HS-27A (cell line): ENCODE data around the gene ARL6IP4.

ENCODE experiments used
- DNase-seq: peaks from one replicate; pipeline ENCODE4 v3.0.0-alpha.2; 2012; ENCODE audit warnings: low read depth, missing footprints

Gene ARL6IP4

DNA sequence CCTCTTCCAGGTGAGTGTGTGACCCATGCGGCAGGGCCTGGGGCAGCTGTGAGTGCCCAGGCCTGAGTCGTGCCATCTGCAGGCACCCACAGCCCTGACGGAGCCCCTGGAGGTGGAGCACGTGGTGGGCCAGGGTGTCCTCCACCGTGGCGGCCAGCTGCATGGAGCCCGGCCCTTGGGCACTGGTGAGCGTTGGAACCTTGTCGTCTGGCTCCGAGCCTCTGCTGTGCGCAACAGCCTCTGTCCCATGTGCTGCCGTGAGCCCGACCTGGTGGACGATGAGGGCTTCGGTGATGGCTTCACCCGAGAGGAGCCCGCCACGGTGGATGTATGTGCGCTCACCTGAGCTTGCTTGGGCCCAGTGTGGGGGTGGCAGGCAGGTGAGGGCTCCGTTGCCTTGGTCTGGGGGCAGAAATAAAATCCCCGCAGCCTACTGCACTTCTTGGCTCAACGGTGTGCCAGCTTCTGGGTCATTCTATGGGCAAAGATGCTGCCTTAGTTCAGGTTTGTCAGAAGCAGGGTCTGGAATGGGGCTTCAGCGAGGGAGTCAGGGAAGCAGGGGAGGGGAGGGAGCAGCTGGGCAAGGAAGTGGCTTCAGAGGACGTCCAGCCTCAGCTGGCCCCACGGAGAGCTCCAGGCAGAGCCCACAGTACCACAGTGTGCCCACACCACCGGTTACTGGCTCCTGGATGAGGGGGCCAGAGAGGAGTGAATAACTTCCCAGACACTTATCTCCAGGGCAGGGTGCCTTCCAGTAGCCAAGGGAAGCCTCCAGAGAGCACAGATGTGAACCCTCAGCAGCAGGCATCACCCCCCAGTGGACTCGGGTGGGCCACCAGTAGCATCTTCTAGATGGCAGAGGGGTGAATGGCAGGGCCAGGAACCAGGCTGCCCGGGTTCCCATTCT, 1.2 kb upstream of the ARL6IP4 start:
- DNase-seq, result no peak

DNA sequence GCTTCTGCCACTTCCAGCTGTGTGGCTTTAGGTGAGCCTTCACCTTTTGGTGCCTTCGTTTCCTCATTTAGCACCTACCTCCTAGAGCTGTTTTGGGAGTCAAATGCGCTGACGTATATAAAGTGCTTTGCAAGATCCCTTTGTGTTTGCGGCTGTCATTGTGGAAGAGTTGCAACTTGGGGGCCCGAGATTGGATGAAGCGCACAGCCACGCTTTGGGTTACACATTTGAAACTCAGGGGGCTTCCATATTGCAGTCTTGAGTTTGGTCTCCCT, 636 bp upstream of the ARL6IP4 start:
- no peak for DNase-seq

DNA sequence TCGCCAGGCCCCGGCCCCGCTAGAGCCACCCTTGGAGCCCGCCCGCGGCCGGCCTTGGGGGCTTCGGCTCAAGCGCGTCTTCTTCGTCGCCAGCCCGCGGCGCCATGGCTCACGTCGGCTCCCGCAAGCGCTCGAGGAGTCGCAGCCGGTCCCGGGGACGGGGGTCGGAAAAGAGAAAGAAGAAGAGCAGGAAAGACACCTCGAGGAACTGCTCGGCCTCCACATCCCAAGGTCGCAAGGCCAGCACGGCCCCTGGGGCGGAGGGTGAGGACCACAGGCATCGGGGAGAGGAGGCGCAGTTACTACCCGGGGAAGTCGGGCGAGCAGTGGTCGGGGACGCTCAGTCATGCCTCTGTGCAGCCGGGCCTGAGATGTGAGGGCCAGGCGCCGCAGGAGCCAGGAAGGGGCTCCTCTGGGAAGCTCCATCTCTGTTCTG, 573 bp downstream of the ARL6IP4 start:
- DNase-seq, result no peak

DNA sequence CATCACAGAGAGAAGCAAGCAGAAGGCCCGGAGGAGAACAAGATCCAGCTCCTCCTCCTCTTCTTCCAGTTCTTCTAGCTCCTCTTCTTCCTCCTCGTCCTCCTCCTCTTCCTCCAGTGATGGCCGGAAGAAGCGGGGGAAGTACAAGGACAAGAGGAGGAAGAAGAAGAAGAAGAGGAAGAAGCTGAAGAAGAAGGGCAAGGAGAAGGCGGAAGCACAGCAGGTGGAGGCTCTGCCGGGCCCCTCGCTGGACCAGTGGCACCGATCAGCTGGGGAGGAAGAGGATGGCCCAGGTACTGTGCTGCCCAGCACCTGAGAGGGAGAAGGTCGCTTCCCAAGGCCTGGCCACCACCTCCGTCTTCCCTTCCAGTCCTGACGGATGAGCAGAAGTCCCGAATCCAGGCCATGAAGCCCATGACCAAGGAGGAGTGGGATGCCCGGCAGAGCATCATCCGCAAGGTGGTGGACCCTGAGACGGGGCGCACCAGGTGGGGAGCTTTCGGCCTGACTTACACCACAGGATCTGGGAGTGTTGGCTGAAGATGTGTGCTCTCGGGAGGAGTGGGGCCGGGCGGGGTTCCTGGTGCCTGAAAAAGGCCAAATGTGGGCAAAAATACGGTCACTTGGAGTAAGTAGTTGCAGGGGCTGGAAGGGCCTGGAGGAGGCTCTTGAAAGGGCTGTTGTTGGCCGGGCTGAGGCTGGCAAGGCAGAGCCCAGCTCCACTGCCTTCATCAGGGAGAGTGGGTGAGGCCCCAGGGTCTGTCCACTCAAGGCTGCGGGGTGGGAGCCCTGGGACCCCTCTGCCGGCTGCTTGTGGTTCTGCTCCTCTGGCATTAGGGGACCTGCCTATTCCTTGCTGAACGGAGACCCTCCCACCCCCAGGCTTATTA, 1.4 kb downstream of the ARL6IP4 start:
- DNase-seq, result no peak

DNA sequence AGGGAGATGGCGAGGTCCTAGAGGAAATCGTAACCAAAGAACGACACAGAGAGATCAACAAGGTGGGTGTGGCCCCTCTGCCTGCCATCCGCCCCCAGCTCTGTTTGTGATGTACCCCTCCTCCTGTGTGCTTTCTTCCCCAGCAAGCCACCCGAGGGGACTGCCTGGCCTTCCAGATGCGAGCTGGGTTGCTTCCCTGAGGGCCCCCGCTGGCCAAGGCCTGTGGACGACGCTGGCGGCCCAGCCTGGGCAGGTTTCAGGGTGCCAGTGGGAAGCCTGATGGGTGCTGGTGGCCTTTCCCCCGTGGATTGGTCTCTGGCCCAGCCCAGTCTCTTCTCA, 2.0 kb downstream of the ARL6IP4 start:
- no peak for DNase-seq

DNA sequence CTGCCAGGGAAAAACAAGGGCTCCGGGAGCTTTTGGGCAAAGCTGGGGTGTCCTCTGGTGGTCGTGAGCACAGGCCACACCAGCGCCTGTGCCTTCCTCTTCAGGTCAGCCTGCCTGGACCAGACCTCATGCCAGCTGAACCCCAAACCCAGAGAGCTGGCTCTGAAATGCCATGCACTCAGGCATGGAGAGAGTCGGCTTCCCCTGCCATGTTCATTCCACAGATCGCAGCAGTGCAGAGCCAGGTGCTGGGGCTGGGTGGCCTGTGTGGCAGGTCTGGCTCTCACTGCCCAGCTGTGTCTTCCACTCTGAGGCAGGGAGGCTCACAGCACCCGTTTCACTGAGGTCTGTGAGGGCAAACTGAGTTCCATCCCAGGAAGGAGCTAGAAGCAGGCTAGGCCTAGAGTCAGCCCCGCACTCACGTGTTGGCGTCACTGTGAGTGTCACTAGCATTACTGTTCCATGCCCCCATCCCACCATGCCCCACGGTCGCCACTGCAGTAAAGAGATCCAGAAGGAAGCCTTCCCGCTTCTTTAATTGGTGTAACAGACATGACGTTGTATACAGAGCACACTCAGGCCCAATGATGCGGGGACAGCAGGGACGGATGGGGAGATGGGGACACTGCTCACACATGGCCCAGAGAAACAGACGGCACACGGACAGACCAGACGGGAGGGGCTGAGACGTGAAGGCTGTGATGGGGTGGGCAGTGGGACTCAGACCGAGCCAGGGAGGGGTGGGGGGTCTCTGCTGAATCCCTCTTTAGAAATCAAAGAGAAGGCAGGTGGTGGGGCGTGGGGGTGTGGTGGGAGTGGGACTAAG, 2.7 kb downstream of the ARL6IP4 start:
- DNase-seq, result no peak

DNA sequence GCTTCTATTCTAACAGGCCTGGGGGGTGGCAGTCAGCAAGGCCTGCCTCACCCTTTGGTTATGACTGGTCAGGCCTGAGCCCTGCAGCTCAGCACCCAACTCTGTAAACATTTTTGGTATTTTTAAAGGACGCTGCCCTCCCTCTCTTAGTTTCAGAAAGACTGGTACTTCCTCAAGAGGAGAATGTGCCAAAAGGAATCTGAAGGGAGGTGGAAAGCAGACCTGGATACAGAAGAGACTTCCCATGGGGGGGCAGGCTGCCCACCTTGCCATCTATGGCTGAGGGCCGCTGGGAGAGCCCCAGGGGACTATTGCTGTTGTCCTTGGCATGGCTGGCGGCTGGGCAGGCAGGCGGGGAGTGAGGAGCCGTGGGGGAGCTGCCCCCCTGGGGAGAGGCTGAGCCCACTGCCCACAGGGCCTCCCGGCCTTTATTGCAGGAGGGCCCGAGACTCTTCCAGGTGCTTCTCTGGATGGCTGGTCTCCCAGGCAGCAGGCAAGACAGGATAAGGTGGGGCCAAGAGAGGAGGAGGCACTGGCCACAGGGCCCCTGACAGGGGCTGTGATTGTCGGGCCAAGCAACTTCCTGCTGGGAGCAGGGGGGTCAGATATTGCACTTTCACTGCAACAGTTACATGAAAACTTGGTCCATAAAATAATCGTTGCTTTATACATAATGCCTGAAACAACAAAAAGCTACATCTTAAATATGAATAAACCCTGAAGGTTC, 3.5 kb downstream of the ARL6IP4 start:
- DNase-seq, result no peak

DNA sequence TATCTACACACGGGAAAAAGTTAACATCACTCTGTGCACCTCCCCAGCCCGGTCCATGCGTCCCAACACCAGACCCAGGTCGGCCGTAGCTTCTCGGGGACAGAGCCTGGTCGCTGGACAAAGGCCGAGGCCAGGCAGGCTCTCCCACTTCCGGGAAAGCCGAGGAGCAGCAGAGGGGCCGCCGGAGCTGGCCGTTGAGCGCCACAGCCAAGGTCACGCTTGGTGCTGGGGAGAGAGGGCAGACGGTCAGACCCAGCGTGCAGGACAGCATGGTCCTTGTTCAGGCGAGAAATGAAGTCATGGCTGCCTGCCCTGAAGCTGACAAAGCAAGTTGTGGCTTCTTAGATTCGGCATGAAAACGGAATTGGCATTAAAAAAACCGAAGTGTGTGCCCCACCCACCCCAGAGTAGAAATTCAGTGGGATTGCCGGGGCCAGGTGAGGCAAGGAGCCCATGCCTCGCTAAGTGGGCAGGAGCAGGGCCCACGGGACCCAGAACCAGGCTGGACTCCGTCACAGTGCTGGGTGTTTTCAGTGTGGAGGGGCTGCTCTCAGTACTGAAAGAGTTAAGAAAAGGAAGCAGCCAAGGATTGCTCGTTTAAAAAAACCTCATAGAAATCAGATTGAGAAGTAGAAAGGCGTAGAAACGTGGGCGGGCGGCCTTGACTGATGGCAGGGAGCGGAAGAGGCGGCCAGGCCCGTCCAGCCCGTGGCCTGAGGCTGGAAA, 4.3 kb downstream of the ARL6IP4 start:
- no peak for DNase-seq

DNA sequence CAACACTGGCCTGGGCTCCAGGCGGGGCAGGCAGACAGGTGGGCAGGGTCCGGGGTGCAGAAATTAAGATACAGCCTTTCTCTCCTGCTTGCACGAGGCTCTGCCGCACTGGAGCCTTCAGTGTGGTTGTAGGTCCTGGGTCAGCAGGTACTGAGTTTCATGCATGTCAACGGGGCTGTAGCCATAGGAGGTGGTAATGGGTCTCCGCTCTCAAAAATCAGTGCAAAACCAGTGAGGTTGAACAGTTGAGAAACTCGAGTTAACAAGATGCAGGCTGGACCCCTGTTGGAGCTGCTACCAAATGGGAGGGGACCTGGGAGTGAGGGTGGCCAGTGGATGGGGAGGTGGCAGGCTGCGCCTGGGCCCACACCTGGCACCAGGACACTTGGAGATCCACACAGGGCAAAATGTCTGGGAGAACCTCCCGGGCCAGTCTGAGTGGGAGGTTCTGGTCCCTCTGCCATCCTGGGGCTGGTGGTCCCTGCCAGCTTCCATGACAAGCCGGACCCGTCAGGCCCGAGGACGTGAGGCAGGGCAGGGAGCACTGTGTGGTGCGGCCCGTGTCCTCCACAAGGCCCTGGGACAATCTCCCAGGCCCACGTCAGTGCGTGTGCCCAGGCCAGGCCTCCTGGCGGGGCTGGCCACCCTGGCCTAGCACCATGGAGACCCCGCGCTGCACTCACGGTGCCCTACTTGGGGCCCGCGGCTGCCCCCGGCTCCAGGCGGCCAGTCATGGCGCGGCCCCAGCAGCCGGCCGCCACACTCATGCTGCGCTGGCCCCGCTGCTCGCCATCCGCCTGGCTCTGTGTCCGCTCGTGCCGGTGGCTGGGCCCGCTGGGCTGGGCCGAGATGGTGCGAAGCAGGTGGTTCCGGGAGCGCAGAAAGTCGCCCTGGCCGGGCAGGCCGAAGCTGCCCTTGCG, 5.1 kb downstream of the ARL6IP4 start:
- no peak for DNase-seq

DNA sequence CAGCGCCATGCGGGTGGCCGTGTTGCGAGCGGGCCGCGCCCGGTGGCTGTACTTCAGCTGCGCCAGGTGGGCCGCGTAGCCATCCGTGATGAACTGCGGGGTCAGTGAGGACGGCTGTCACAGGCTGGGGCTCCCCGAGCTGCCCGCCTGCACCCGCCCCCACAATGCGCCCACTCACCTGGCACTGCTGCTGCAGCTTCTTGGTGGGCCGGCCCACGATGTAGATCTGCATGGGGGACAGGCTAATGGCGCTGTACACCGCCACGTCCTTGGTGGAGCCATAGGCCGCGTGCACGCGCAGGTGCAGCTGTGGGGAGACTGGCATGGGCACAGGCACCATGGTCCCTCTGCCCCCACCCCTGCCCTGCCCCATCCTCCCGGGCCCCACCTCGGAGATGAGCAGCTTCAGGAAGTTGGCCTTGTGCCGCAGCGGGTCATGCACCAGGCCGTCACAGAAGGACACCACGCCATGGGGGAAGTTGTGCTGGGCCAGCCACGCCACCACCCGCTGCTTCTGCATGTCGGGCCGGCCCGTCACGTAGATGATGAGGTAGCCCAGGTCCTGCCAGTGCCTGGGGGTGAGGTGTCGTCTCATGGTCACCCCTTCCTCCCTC, 5.9 kb downstream of the ARL6IP4 start:
- DNase-seq, result no peak

DNA sequence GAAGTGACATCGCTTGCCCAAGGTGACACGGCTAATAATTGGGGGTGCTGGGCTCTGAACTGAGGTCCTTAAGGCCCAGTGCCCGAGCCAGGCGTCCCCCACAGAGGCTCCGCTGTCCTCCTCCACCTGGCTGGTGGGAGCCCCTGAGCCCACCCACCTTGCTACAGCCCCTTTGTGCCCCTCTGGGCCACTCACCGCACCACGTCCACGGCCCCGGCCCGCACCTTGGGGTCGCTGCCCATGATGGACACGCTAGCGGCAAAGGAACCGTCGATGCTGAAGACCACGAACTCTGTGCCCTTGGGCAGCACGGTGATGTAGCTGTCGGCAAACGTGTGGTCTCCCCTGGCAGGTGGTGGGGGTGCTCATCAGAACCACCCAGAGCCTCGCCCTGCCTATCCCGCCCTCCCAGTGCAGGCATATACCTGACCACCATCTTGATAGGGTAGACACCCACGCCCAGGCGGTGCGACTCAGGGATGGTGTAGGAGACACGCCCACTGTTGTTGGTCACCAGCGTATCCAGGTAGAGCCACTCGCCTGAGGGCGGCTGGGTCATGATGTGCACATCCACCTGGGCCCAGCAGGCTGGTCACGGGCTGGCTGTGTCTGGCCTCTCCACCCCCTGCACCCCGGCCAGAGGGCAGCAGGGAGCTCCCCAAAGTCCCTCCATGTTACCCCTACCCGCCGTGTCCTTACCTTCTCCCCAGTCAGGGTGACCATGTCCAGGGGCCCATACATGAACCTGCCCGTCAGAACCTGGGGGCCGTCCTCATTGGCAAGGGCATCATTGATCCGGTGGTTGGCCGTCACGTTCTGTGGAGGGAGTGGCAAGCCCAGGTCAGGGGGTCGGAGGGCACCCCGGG, 6.8 kb downstream of the ARL6IP4 start:
- DNase-seq, result no peak

DNA sequence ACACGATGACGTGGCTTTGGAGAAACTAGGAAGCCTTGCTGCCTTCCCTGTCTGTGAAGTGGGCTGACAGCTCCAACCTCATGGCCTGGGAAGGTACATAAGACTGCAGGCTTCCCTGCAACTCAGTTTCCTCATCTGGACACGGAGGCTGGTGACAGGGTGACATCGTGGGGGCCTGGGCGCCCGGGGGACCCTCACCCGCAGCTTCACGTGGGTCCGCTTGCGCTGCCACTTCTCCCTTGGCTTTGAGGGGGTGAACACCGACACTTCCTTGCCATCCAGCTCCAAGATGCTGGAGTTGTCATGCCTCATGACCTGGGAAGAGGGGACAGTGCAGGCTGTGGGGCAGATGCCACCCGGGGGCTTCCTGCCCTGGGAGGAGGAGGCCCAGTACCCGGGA, 7.6 kb downstream of the ARL6IP4 start:
- no peak for DNase-seq

DNA sequence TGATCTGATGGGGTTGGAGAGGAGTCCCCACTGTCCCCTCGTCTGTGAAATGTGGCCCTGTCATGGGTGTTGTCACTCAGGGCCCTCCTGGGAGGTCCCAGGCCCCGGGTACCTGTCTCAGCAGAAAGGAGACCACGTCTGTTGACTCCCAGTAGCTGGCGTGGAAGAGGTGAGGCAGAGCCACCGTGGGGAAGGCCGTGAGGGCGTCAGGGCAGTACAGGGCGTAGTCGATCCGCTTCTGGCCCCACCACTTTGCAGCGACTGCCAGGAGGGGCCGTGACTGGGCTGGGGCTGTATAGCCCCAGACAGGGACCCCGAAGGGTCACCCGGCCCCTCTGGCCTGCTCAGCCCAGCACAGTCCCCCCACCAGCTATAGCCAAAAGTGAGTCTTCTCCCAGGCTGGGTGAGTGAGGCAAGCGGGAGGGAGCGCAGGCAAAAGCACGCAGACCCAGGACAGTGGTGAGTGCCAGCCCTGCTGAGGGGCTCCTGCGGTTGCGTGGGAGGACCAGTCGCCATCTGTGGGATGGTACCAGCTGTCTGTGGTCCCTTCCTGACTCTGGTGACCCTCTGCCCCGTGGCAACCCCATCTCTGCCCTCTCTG, 8.2 kb downstream of the ARL6IP4 start:
- no peak for DNase-seq

DNA sequence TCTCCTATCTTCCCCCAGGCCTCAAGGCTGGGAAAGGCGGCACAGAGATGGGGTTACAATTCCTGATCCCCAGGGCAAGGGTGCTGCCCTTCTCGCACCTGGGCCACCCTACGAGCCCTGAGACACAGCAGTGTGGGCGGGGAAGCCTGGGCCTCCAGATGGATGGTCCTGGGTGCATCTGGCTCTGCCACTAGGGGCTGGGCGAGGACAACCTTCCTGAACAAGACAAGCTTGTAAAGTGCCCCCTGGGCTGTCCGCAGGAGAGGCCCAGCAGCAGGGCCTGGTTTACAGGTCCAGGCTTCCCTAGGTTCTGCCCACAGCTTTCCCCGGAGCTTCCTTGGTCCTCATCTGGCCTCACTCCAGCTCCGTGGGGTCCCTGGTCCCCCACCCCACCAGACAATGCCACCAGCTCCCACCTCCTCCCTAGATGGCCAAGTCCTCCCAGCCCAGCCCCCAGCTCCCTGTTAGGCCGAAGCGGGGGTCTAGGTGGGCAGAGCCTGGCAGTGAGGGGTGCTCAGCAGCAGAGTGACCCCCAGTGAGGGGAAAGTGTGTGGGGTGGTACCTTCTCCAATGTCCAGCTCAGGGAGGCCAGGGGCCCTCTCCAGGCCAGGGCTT, 8.9 kb downstream of the ARL6IP4 start:
- no peak for DNase-seq

DNA sequence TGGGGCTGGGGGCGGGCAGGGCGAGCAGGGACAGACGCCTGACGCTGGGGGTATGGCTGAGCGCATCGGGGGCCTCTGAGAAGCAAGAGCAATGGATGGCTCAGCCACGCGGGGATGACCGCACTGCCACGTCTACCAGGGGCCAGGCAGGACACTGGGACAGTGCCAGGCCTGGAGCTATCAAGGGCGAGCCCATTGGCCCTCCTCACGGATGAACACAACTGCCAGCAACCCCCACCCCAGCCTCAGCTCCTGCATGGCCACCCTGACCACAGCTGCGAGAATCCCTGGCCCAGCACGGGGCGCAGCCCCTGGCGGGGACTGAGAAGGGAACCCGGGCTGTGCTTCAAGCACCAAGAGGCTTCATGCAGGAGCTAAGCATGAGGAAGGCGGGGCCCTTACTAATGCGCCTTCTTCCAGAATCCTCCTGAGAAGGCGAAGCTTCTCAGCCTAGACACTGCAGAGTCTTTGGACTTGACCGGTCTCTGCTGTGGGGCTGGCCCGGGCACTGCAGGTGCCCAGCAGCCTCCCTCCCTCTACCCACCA, 9.5 kb downstream of the ARL6IP4 start:
- DNase-seq, result no peak

DNA sequence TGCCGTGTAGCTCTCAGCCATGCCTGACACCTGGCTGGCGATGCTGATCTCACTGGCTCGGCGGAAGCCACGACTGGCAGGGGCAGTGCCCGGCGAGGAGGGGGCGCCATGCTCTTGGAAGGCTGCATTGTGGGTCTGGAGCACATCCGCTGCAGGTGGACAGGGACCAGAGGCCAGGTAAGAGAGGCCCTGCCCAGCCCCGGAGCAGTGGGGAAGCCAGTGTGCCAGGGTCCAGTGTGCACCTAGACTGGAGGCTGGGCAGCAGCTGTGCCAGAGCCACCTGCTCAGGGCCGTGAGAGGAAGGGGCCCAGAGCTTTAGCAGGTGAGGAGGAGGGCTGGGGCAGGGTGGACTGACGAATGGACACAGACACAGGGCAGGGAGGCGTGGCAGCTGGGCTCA, 10.1 kb downstream of the ARL6IP4 start:
- no peak for DNase-seq

DNA sequence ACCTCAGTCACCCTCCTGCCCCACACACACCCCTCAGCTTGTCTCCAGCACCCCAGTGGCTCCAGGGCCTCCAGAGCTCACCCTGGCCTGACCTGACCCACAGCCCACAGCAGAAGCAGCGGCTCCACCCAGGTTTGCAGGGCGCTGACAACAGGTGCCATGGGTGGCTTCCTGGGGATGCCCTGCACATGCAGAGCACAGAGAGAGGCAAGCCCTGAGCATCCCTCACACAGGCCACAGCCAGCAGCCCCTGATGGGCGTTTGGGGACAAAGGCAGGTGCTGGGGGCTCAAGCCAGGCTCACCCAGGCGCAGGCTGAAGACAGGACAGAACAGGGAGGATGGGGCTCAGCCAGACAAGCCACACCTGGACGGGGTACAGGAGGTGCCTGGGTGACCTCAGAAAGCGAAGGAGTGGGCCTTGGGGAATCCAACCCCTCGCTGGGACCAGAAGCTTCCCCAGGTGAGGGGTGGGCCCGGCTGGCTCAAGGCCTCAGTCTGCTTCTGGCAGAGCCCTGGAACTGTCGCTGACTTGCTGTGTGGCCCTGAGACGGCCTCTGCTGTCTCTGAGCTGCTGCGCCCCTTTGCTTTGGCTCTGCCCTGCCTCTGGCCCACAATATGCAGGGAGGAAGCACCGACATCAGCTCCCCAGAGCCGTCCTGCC, 10.6 kb downstream of the ARL6IP4 start:
- no peak for DNase-seq
